ENCODE data around the gene TNS3. TPM values are rescaled to one million over a fixed set of nuclear protein-coding genes. Genes with fewer than 3 reads are reported as not detected.

TNS3 gene
- total RNA-seq, 2 experiments from 2014 or later = not detected

DNA sequence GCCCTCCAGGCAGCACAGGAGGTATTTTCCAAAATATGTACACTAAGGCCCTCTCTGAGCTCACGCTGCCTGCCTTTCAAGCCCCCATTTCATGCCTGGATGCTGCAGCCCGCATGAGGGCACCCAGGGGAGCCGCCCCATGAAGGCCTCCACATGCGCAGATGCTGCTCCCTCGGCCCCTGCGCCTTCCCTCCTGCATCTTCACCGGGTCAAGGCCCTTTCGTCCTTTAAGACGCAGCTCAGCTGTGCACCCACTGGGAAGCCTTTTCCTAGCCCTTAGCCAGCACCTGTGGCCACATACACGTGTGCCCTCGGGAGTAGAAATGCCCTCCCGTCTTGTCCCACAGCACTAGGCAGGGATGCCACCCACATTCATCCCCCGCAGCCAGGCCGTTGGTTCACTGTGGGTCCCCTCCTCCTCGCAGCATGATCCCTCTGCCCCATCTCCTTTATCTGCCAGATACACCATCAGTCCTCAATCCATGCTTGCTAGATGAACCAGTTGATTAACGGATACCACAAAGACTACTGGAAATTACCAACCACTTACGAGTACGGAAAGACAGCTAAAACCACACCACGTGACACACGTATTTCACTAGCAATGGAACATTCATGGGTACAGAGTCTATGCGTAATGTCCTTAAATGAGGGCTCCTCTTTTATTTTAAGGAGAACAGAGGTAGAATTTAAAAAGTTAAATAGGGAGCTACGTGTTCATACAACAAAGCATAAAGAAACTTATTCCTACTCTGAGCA lies 278.0 kb downstream of the TNS3 start:
- H3K36me3 Mint-ChIP-seq (ENCODE audit: low read depth) = no peaks in the 10 kb centered on the region

GRCh38 chr7:47303014-47303694 lies 278.8 kb downstream of the TNS3 start:
- no peaks in the 10 kb centered on the region for H3K27me3 Mint-ChIP-seq
- CTCF ChIA-PET = no interaction called here
- H3K27ac Mint-ChIP-seq = no peak overlapping the region
- H3K4me3 Mint-ChIP-seq = no peak overlapping the region
- no peaks in the 10 kb centered on the region for H3K9me3 Mint-ChIP-seq
- no peaks in the 10 kb centered on the region for H3K36me3 Mint-ChIP-seq (ENCODE audit: low read depth)
- H3K4me1 Mint-ChIP-seq = no peaks in the 10 kb centered on the region
- no peak for DNase-seq
- POLR2A ChIA-PET = no interaction called here

More for the DNA sequence above, 278.0 kb downstream of the TNS3 start:
- POLR2A ChIA-PET = no interaction called here
- H3K4me1 Mint-ChIP-seq = no peaks in the 10 kb centered on the region
- peaks cover 3% of the 10 kb centered on the region for H3K9me3 Mint-ChIP-seq
- CTCF ChIA-PET = no interaction called here
- H3K27me3 Mint-ChIP-seq = peaks cover 3% of the 10 kb centered on the region
- no peak overlapping the region for H3K4me3 Mint-ChIP-seq
- H3K27ac Mint-ChIP-seq = no peak overlapping the region
- DNase-seq = no peak

DNA sequence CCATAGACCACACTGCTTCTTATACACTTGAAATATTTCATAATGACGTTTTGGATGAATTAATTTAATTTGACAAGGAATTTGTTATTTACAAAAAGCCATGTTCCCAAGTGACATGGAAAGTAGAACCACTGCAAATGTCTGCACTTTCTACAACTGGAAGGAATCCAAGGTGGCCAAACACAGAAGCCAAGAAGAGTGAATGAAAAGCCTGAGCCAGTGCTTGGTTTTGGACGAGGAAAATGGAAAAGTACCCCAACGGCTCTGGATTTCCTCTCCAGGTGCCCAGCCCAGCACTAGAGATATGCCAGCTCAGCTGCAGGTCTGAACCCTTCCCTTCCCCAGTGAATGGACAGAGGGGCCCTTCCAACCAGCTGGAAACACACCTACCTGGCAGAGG lies 279.4 kb downstream of the TNS3 start:
- Mint-ChIP-seq H3K9me3 (no peaks in the 10 kb centered on the region), H3K36me3 (ENCODE audit: low read depth) (no peaks in the 10 kb centered on the region), H3K4me1 (no peaks in the 10 kb centered on the region), H3K27me3 (no peaks in the 10 kb centered on the region), H3K27ac (no peak overlapping the region), H3K4me3 (no peak overlapping the region)
- ChIA-PET POLR2A (no interaction called here), CTCF (no interaction called here)
- DNase-seq = no peak

DNA sequence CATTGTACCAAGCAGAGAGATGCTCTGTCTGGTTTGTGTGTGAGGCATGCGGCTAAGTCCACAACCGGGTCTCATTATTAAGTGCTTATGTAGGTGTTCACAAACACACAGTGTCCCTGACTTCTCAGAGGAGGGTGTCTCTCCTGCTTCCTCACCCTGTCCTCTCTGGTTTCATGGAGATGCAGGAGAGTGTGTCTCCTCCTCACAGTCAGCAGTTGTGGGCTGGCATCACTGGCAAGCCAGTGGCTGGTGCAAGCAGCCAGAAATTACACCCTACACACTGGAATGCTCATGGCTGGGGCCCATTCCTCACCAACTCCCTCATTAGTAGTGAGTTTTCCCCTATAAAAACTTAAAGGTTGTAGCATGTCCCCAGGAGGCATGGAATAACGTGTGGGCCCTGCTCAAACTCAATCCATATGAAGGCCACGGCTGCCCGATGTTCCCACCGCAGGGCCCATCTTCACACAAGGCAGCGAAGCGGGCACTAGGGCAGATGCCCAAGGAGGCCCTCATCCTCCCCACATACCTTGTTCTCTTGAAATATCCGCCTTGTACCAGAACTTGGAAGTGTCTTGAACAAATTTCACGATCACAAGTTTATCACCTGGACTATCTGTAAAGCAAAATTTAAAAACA lies 280.1 kb downstream of the TNS3 start:
- no peak overlapping the region for H3K27ac Mint-ChIP-seq
- H3K27me3 Mint-ChIP-seq = no peaks in the 10 kb centered on the region
- no peaks in the 10 kb centered on the region for H3K9me3 Mint-ChIP-seq
- no peak for DNase-seq
- ChIA-PET POLR2A (no interaction called here), CTCF (no interaction called here)
- no peaks in the 10 kb centered on the region for H3K4me1 Mint-ChIP-seq
- H3K36me3 Mint-ChIP-seq (ENCODE audit: low read depth) = no peaks in the 10 kb centered on the region
- no peak overlapping the region for H3K4me3 Mint-ChIP-seq

- no peak overlapping the region for H3K4me3 Mint-ChIP-seq
- DNase-seq = no peak
- no peaks in the 10 kb centered on the region for H3K4me1 Mint-ChIP-seq
- H3K27me3 Mint-ChIP-seq = no peaks in the 10 kb centered on the region
- no peak overlapping the region for H3K27ac Mint-ChIP-seq
- no peaks in the 10 kb centered on the region for H3K9me3 Mint-ChIP-seq
- POLR2A ChIA-PET = no interaction called here
- no peaks in the 10 kb centered on the region for H3K36me3 Mint-ChIP-seq (ENCODE audit: low read depth)
- CTCF ChIA-PET = no interaction called here
Observed at GRCh38 chr7:47301105-47301477, 280.8 kb downstream of the TNS3 start.

DNA sequence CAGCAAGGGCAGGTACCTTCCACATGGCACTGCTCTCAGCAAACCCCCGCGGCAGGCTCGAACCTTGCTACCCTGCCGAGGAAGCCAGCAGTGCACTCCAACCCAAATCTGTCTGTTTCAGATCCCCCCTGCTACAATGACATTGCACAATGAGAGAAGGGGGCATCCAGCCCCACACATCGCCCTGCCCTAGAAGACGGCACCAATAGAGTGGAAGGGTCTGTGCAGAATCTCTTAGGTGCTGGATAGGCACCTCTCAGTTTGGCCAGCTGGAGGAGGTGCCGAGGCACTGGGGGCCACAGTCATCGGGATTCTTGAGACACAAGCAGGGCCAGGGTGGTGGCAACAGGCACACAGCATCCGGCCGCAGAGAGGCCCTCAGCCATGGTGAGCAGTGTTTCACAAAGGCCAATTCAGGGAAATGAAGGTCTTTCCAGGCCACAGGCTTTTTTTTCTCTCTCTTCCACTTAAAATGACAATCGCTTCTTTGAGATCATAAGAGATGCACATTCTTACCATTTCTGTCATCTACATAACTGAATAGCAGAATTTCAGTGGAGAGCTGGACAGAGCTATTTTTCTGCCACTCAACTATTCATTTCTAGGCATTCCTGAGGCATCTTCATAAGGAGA lies 281.3 kb downstream of the TNS3 start:
- H3K27ac Mint-ChIP-seq = no peak overlapping the region
- POLR2A ChIA-PET = no interaction called here
- H3K9me3 Mint-ChIP-seq = no peaks in the 10 kb centered on the region
- CTCF ChIA-PET = no interaction called here
- no peaks in the 10 kb centered on the region for H3K36me3 Mint-ChIP-seq (ENCODE audit: low read depth)
- no peak overlapping the region for H3K4me3 Mint-ChIP-seq
- no peaks in the 10 kb centered on the region for H3K4me1 Mint-ChIP-seq
- no peak for DNase-seq
- no peaks in the 10 kb centered on the region for H3K27me3 Mint-ChIP-seq

- Mint-ChIP-seq H3K4me3 (no peak overlapping the region), H3K4me1 (no peaks in the 10 kb centered on the region), H3K27me3 (no peaks in the 10 kb centered on the region), H3K36me3 (ENCODE audit: low read depth) (no peaks in the 10 kb centered on the region), H3K27ac (no peak overlapping the region), H3K9me3 (no peaks in the 10 kb centered on the region)
- ChIA-PET POLR2A (no interaction called here), CTCF (no interaction called here)
- DNase-seq = no peak
Observed at GRCh38 chr7:47299496-47299895, 282.4 kb downstream of the TNS3 start.

GRCh38 chr7:47298636-47299035 lies 283.3 kb downstream of the TNS3 start:
- H3K27me3 Mint-ChIP-seq = no peaks in the 10 kb centered on the region
- no peak overlapping the region for H3K4me3 Mint-ChIP-seq
- no peaks in the 10 kb centered on the region for H3K9me3 Mint-ChIP-seq
- no peaks in the 10 kb centered on the region for H3K4me1 Mint-ChIP-seq
- no peak overlapping the region for H3K27ac Mint-ChIP-seq
- no peaks in the 10 kb centered on the region for H3K36me3 Mint-ChIP-seq (ENCODE audit: low read depth)
- CTCF ChIA-PET = interaction anchor here (1.1 kb wide), 1 partner anchor 32 kb away, joined by 4 read pairs; no protein-coding TSS in a partner anchor
- no peak for DNase-seq
- POLR2A ChIA-PET = no interaction called here

- DNase-seq = no peak
- H3K4me1 Mint-ChIP-seq = no peaks in the 10 kb centered on the region
- no peaks in the 10 kb centered on the region for H3K36me3 Mint-ChIP-seq (ENCODE audit: low read depth)
- POLR2A ChIA-PET = no interaction called here
- no peak overlapping the region for H3K27ac Mint-ChIP-seq
- H3K27me3 Mint-ChIP-seq = no peaks in the 10 kb centered on the region
- CTCF ChIA-PET = no interaction called here
- H3K4me3 Mint-ChIP-seq = no peak overlapping the region
- no peaks in the 10 kb centered on the region for H3K9me3 Mint-ChIP-seq
Observed at GRCh38 chr7:47297120-47297519, 284.8 kb downstream of the TNS3 start.

DNA sequence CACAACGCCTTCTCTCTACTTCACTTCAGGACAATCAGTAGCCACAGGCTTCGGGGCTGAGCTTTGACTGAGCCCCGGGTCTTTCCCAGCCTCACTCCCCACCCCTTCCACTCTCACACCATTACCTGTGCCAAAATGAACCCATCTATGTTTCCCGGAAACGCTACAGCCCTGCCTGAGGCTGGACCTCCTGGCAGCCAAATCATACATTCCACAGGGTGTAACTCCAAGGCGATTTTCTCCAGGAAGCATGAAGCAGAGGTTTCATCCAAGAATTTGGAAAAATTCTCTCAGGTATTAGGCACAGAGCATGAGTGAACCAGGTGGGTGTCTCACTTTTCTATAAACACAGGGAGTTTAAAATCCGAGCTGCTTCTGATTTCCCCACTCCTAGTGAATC lies 286.3 kb downstream of the TNS3 start:
- ChIA-PET CTCF (no interaction called here), POLR2A (no interaction called here)
- peaks cover 9% of the 10 kb centered on the region for H3K4me1 Mint-ChIP-seq
- H3K36me3 Mint-ChIP-seq (ENCODE audit: low read depth) = no peaks in the 10 kb centered on the region
- no peaks in the 10 kb centered on the region for H3K9me3 Mint-ChIP-seq
- H3K27ac Mint-ChIP-seq = peak overlapping the region; percentile 27
- no peaks in the 10 kb centered on the region for H3K27me3 Mint-ChIP-seq
- DNase-seq = no peak
- H3K4me3 Mint-ChIP-seq = no peak overlapping the region

DNA sequence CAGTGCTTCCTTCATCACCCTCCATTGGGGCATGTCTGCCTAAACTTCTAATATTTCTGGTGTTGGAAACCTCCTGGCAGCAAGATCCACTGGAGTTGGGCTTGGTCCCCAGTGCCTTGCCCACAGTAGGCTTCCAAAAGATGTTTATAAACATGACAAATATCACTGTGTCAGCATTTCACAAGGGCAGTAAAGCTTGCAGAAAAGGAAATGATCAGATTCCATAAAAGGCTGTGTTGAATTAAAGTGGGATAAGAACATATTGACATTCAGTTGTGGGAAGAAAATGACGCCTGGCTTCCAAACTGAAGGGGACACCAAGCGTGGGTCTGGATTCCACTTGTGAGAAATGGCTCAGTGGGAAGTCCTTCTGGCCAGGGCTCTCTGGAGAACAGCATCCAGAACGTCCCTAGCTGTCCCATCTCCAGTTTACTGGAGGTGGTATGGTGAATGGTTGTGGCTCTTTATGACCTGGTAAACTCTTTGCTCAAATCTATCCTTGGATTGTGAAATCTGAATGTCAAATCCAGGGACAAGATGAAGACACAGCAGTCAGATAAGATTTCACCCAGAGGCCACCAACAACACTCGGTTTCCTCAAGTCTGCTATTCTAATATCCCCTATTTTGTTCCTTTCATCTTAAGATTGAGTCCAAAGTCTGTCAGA lies 287.2 kb downstream of the TNS3 start:
- no peaks in the 10 kb centered on the region for H3K36me3 Mint-ChIP-seq (ENCODE audit: low read depth)
- H3K27me3 Mint-ChIP-seq = peaks cover 3% of the 10 kb centered on the region
- no peak overlapping the region for H3K4me3 Mint-ChIP-seq
- no peak overlapping the region for H3K27ac Mint-ChIP-seq
- DNase-seq = no peak
- no peaks in the 10 kb centered on the region for H3K9me3 Mint-ChIP-seq
- H3K4me1 Mint-ChIP-seq = peaks cover 9% of the 10 kb centered on the region
- POLR2A ChIA-PET = no interaction called here
- CTCF ChIA-PET = no interaction called here

DNA sequence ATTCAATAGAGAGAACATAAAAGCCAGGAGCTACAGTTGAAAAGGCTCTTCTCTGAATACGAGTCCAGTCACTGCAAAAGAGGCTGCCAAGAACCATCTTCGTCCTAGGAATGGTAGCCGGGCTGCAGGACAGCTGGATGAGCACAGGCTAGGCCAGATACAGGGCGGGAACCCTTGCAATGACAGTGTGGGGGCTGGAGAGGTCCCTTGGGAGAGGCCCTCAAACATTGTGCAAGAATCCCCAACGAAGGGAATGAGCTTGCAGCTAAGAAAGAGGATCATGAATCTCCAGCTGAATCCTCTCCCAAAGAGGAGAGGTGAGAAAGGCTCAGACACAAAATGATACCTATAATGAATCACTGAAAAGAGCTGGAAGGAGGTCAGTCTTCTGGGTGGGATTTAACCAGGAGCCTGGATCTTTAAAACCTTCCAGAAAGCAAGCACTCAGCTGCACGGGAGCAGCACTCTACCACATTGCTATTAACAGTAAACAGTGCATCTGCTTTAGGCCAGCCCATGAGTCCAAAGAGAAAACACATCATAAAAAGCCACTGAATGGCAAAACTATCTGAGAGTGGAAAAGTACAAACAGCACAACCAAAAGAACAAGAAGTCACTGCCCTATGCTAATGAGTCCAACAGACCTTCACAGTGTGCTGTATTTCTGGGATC lies 287.9 kb downstream of the TNS3 start:
- ChIA-PET CTCF (no interaction called here), POLR2A (no interaction called here)
- Mint-ChIP-seq H3K4me1 (peaks cover 9% of the 10 kb centered on the region), H3K27ac (no peak overlapping the region), H3K4me3 (no peak overlapping the region), H3K27me3 (peaks cover 4% of the 10 kb centered on the region), H3K36me3 (ENCODE audit: low read depth) (no peaks in the 10 kb centered on the region), H3K9me3 (no peaks in the 10 kb centered on the region)
- no peak for DNase-seq

Measured in activated CD4-positive, alpha-beta T cell treated with anti-CD3 and anti-CD28 coated beads, Interleukin-2, amount 10 ng/mL, durations not matched to agents 7 days and 5 days (primary cell).